Fibroblast of mammary gland (primary cell): ENCODE results near the gene BRD1.

Experiments
- DNase-seq: peaks from one replicate; pipeline ENCODE4 v3.0.0-alpha.2; 2010; ENCODE audit warnings: low read depth
- H3K4me3 ChIP-seq: 2 replicates; pipeline ENCODE4 v1.5.1; 2011; ENCODE audit warnings: low read depth, mild to moderate bottlenecking, low read length, moderate library complexity; ENCODE audit not compliant: control insufficient read depth
- TF ChIP-seq, protein P1 (sequence below): conservative IDR thresholded peaks from 2 replicates; pipeline ENCODE4 v1.5.1; 2011; ENCODE audit warnings: low read depth, low read length, inconsistent platforms; ENCODE audit not compliant: control insufficient read depth, insufficient read depth

Gene BRD1

DNA sequence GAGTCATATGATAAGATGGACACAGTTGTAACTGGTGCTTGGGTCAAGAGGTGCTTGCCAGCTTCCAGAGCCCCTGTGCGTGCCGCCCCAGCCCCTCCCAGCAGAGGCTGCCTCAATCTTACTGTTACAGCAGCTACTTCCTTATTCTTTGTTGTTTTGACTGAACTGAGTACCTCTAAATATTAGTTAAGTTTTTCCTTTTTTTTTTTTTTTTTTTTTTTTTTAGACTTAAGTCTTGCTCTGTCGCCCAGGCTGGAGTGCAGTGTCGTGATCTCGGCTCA is 34.8 kb upstream of the BRD1 start:
- TF ChIP-seq, protein P1, sequence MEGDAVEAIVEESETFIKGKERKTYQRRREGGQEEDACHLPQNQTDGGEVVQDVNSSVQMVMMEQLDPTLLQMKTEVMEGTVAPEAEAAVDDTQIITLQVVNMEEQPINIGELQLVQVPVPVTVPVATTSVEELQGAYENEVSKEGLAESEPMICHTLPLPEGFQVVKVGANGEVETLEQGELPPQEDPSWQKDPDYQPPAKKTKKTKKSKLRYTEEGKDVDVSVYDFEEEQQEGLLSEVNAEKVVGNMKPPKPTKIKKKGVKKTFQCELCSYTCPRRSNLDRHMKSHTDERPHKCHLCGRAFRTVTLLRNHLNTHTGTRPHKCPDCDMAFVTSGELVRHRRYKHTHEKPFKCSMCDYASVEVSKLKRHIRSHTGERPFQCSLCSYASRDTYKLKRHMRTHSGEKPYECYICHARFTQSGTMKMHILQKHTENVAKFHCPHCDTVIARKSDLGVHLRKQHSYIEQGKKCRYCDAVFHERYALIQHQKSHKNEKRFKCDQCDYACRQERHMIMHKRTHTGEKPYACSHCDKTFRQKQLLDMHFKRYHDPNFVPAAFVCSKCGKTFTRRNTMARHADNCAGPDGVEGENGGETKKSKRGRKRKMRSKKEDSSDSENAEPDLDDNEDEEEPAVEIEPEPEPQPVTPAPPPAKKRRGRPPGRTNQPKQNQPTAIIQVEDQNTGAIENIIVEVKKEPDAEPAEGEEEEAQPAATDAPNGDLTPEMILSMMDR = no peak
- no peak for DNase-seq
- no peak overlapping the region for H3K4me3 ChIP-seq

DNA sequence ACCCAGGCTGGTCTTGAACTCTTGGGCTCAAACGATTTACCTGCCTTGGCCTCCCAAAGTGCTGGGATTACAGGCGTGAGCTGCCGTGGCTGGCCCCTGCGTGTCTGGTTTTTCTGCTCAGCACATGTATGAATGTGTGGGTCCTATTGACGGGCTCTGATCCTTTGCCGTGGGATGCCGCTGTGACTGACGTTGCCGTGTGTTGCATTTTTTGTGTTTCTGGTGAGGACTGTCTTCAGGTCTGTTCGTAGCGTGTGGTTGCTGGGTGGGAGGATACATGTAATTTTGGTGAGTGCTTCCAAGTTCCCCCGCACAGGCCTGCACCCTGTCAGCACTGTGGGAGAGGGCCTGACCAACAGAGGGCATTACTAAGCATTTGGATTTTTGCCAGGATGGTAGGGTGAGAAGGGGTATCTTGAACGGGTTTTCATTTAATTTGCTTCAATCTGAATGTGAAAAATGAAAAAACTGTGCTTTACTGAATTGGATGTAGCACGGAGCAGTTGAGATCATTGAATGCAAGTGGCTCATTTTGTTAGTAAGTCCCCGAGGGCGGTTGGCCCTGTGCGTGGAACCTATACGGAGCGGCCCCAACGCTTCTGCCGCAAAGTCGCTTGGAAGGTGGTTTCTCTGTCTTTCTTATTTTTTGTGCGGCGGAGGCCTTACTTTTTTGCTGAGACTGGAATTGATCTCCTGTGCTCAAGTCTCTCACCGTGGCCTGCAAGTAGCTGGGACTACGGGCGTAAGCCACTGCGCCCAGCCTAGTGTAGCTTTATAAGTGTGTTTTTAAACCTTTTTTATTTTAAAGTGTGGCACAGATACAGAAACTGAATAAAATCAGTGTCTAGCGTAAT is 34.2 kb upstream of the BRD1 start:
- TF ChIP-seq, protein P1 = no peak
- DNase-seq = peak; percentile 58
- H3K4me3 ChIP-seq = no peak overlapping the region

DNA sequence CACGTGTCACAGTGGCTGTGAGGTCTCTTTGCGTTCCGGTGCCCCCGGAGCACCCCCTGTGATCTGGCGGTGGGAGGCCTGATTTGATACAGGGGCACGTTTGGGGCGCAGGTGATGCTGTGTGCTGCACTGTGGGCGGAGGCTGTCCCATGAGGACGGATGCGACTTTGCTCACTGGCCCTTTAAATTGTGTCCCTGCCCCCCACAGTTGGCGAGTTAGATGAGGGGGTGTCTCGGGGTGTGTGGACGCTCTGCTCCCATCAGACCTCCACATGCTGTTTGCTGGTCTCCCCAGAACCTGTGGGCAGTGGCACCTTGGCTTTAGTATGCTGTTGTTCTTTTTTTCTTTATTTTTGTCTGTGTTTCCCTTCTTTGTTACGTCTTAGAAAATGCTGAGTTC is 31.2 kb upstream of the BRD1 start:
- H3K4me3 ChIP-seq = no peak overlapping the region

DNA sequence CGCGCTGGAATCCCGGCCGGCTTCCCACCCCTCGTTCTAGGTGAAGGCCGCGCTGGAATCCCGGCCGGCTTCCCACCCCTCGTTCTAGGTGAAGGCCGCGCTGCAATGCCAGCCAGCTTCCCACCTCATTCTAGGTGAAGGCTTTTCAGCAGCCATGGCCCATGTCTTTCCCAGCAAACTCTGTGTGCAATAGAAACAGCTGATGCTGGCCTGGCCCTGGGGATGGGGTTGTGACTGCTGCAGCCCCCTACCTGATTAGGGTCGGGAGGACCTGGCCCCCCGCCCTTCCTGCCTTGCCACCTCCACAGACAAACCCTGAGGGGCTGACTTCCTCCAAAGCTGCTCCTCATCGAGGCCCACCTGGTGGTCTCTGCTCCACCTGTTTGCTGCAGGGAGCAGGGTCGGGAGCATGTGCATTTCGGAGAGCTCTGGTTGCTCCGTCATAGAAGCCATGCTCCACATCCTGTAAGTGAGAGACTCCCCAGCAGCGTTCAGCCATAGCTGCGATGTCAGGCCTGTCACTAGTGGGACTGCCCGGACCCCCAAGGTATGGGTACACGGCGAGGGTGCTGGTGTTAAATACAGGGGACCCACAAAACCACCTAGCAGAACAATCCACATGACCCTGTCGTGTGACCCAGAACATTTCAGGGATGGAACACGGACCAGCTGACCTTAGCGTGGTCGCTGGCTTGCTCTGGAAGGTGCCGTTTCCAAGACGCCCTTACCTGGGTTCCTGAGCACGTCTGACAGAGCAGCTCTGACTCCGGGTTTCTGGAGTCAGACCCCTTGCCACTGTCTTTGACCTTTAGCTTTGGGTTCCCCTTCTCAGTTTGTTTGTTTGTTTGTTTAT is 29.3 kb upstream of the BRD1 start:
- TF ChIP-seq, protein P1 = no peak
- DNase-seq = no peak
- no peak overlapping the region for H3K4me3 ChIP-seq

More for the DNA sequence above, 31.2 kb upstream of the BRD1 start:
- DNase-seq = no peak
- TF ChIP-seq, protein P1 = no peak

DNA sequence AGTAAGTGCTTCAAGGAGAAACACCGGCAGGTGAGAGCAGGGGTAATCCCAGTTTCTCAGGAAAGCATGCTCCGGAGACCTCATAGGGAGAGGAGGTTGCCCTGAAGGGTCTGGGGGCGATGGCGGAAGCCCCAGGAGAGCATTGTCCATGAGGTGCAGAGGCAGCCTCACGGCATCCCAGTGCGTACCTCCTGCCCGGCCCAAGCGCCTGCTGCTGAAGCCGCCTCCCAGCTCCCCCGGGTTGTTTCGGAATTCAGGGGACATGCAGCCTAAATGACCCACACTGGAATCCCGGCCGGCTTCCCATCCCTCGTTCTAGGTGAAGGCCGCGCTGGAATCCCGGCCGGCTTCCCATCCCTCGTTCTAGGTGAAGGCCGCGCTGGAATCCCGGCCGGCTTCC is 28.7 kb upstream of the BRD1 start:
- TF ChIP-seq, protein P1 = no peak
- H3K4me3 ChIP-seq = no peak overlapping the region
- no peak for DNase-seq

DNA sequence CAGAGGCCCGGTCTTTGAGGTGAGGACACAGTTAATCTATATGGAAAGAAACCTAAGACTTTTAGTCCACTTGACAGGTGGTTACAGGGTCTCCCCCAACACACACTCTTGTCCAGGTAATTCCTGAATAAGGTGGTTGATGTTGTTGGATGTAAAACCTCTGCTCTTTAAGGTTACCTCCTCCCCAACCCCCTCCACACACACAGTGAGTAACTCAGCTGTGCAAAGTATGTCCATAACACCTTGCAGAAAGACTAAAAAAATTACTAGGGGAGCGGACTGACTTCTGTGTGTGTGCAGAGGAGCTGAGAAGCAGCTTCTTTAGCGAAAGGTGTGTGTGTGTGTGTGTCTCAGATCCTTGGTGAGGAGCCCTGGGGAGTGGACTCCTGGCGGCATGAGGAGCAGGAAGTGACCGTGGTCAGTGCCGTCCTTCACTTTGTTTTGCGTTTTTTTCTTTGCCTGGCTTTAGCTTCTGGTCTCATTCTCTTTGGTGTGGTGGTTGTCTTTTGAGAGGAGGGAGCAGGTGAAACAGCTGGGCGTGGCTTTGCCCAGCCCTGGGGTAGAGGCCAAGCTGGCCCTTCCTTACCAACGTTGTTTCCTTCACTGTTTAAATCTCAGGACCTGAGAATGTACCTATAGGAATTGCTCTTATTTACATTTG is 27.7 kb upstream of the BRD1 start:
- H3K4me3 ChIP-seq = peak overlapping the region; percentile 68
- DNase-seq = peak; percentile 22
- TF ChIP-seq, protein P1 = no peak
